Psoas muscle (tissue), 8 donors: Measurements from ENCODE around the gene PTPRD. TPM values are rescaled to one million over a fixed set of nuclear protein-coding genes. Genes with fewer than 3 reads are reported as not detected.

Source experiments
- ATAC-seq, 4 donors: fragments of 200-7000 bp; cut with Tn5 transposase; one replicate each; pipeline ENCODE4 v1.9.1; 2020; ENCODE audit warnings: moderate library complexity in 3 of 4, mild to moderate bottlenecking in 2 of 4
- DNase-seq, 2 donors: peaks; one replicate each; pipeline ENCODE4 v3.0.0-alpha.2; 2020
- H3K27ac ChIP-seq: fragments of 200-600 bp; one replicate; pipeline ENCODE4 v1.8.0; 2022
- H3K27me3 ChIP-seq, 3 donors: fragments of 200-600 bp in 1 of 3; one replicate each; pipeline versions ENCODE4 v1.6.1 to v1.8.0; 2013 to 2022; ENCODE audit warnings: low read length in 2 of 3, mild to moderate bottlenecking in 2 of 3, moderate library complexity in 1 of 3; ENCODE audit not compliant: insufficient read depth in 3 of 3
- H3K36me3 ChIP-seq, 2 donors: fragments of 200-600 bp in 1 of 2; one replicate each; pipeline versions ENCODE4 v1.6.1 to v1.8.0; 2013 to 2022; ENCODE audit warnings: low read depth in 1 of 2, mild to moderate bottlenecking in 1 of 2, moderate library complexity in 1 of 2; ENCODE audit not compliant: insufficient read depth in 1 of 2
- H3K4me1 ChIP-seq: fragments of 200-600 bp; one replicate; pipeline ENCODE4 v1.8.0; 2022
- H3K4me3 ChIP-seq: fragments of 200-600 bp; one replicate; pipeline ENCODE4 v1.8.0; 2022; ENCODE audit warnings: mild to moderate bottlenecking
- H3K9me3 ChIP-seq: fragments of 200-600 bp; one replicate; pipeline ENCODE4 v1.8.0; 2022
- WGBS, 3 donors: extraction: QIAGEN DNeasy Blood & Tissue Kit; methylation state at CpG; one replicate each; pipeline versions ENCODE4 v1.1.6 to v1.1.7; 2013; 5-methylcytosine and 5-hydroxymethylcytosine counted together
- intact Hi-C, 2 donors: fragments of 100-400 bp; cut with DNase I; formaldehyde crosslinking; loops; one replicate each; pipeline versions ENCODE4 v1.11.0 to v1.14.2; 2022
- polyA plus RNA-seq, 3 donors: library from polyadenylated mRNA; stranded (reverse); fragments of 200-250 nt; gene quantifications; one replicate each; pipeline ENCODE4 v1.2.3, GENCODE V29; 2013
- total RNA-seq, 4 donors: library from RNA; stranded (reverse); fragmentation: NEBNext Ultra II Directional in 2 of 4; extraction: Animal tissue kit (Norgen Biotek cat#: 25700) in 2 of 4; gene quantifications; one replicate each; pipeline versions ENCODE4 v1.2.1 to v1.2.4, GENCODE V29; 2021 to 2023
- TF ChIP-seq, protein P1 (sequence below): fragments of 200-600 bp; IDR thresholded peaks from one replicate; pipeline ENCODE4 v1.8.0; 2022; ENCODE audit warnings: antibody characterized with exemption
- donor health status: healthy with polysubstance abuse.
- donor health status: DM: no; HTN: no; CAD: no; lungs with moderate emphysema.
- donor health status: Bipolar disorder and iron deficiency.
- donor health status: healthy.
- donor health status: DM: yes; HTN: yes; CAD: no.
- donor health status: DM: no; HTN: no; CAD: no.
- donor health status: DM: no; HTN: no; CAD: no.
- donor health status: DM: yes; HTN: yes; CAD: no.

The PTPRD gene
- total and polyA plus RNA-seq, 7 donors: 0.44 to 3.1 (median 0.91) TPM

DNA sequence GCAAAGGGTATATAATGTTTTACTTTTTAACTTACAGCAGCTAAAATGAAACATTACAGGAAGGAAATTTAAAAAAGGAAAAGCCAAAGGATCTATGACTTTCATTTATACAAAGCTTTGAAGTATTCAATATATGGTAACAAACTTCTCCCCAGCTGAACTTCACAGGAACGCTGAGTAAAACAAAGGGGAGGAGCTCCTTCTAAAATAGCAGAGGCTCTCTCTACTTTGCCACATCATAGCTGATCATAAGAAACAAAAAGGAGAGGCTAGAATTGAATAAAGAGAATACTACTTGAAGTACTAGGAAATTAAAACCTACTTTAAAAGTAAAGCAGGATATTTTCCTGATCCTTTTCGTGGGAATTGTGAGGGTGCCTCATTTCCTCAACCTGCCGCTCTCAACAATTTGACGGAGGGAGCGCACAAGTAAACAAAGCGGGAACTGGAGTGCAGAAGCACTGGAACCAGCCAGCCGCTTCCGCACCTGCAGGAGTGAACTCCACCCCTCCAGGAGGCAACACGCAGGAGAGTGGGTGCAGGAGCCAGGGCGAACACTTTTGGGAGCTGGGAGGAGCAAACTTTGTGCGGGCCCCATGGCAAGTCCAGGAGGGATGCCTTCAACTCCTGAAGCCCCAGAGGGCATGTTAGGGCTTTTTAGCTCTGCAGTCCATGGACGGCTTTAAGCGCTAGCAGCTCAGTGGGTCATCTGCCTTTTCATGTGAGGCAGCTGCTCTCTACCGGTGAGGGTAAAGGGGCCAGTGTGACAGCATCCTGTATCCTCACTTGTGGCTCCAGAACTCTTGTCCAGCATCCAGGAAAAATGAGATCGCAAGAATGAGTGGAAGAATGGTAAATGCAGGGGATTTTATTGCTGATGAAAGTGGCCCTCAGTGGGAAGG lies 757.4 kb downstream of the PTPRD start:
- no peak for DNase-seq
- WGBS, 3 donors: 58 to 74% (median 73%) methylated on average over 15 of the region's 15 CpGs

GRCh38 chr9:9847750-9848149 lies 765.1 kb downstream of the PTPRD start:
- ATAC-seq (no peak), DNase-seq (no peak)
- Histone ChIP-seq H3K4me1 (no peaks in the 10 kb centered on the region), H3K36me3 (no peaks in the 10 kb centered on the region), H3K27ac (no peak overlapping the region), H3K27me3 (no peaks in the 10 kb centered on the region), H3K9me3 (no peaks in the 10 kb centered on the region), H3K4me3 (no peak overlapping the region)
- TF ChIP-seq, protein P1, sequence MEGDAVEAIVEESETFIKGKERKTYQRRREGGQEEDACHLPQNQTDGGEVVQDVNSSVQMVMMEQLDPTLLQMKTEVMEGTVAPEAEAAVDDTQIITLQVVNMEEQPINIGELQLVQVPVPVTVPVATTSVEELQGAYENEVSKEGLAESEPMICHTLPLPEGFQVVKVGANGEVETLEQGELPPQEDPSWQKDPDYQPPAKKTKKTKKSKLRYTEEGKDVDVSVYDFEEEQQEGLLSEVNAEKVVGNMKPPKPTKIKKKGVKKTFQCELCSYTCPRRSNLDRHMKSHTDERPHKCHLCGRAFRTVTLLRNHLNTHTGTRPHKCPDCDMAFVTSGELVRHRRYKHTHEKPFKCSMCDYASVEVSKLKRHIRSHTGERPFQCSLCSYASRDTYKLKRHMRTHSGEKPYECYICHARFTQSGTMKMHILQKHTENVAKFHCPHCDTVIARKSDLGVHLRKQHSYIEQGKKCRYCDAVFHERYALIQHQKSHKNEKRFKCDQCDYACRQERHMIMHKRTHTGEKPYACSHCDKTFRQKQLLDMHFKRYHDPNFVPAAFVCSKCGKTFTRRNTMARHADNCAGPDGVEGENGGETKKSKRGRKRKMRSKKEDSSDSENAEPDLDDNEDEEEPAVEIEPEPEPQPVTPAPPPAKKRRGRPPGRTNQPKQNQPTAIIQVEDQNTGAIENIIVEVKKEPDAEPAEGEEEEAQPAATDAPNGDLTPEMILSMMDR: no peak
- intact Hi-C loops: no loop called here
- 62 to 70% (median 67%) methylated on average over 5 of the region's 5 CpGs for WGBS, 3 donors

More for the DNA sequence above, 757.4 kb downstream of the PTPRD start:
- ATAC-seq: no peak
- Histone ChIP-seq H3K27ac (no peak overlapping the region), H3K27me3 (no peaks in the 10 kb centered on the region), H3K9me3 (no peaks in the 10 kb centered on the region), H3K4me3 (no peak overlapping the region), H3K4me1 (no peaks in the 10 kb centered on the region), H3K36me3 (no peaks in the 10 kb centered on the region)
- intact Hi-C loops: no loop called here
- TF ChIP-seq, protein P1: no peak

DNA sequence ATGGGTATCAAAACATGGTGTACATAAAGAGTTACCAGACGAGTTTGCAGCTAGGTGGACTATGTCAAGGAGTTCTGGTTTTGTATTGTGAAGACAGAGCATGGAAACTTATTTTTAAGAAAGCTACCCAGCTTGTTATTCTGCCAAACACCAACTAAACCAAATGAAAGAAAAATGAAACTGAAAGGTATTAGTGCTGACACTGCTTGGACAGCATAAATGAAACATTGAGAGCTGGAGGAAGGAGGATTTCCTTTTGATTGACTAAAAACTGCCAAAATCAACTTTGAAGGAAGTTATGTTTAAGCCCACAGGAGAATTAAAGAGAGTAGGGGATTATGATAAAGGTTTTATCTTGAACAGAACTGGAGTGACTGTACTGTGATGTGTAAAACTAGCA lies 766.2 kb downstream of the PTPRD start:
- no peak for ATAC-seq
- WGBS, 3 donors: 37 to 50% (median 48%) methylated on average over 1 of the region's 1 CpG

DNA sequence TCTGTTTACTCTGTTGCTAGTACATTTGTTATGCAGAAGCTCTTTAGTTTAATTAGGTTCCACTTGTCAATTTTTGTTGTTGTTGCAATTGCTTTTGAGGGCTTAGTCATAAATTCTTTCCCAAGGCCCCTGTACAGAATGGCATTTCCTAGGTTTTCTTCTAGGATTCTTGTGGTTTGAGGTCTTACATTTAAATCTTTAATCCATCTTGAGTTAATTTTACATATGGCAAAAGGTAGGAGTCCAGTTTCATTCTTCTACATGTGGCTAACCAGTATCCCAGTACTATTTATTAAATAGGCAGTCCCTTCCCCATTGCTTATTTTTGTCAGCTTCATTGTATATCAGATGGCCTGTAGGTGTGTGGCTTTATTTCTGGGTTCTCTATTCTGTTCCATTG lies 792.4 kb downstream of the PTPRD start:
- Histone ChIP-seq H3K27ac (no peak overlapping the region), H3K4me3 (no peak overlapping the region), H3K27me3 (no peaks in the 10 kb centered on the region), H3K9me3 (no peaks in the 10 kb centered on the region), H3K4me1 (no peaks in the 10 kb centered on the region), H3K36me3 (no peaks in the 10 kb centered on the region)
- TF ChIP-seq, protein P1: no peak
- DNase-seq: no peak
- intact Hi-C loops: no loop called here
- no peak for ATAC-seq

More for the DNA sequence above, 766.2 kb downstream of the PTPRD start:
- Histone ChIP-seq H3K27me3 (no peaks in the 10 kb centered on the region), H3K4me3 (no peak overlapping the region), H3K9me3 (no peaks in the 10 kb centered on the region), H3K27ac (no peak overlapping the region), H3K4me1 (no peaks in the 10 kb centered on the region), H3K36me3 (no peaks in the 10 kb centered on the region)
- TF ChIP-seq, protein P1: no peak
- no peak for DNase-seq
- intact Hi-C loops: no loop called here
